Sigmoid colon (tissue), 4 donors: Measurements from ENCODE around the gene KCNJ6.

Experiments used
- EP300 ChIP-seq, 4 donors: sonication (generic); formaldehyde crosslinking; IDR thresholded peaks; one replicate each; pipeline ENCODE4 v1.6.1; 2017; ENCODE audit warnings: antibody characterized with exemption in 4 of 4
- POLR2A ChIP-seq, 2 donors: fragments of 450-650 bp; IDR thresholded peaks; one replicate each; pipeline ENCODE4 v1.6.1; 2016; ENCODE audit warnings: antibody characterized with exemption in 2 of 2, mild to moderate bottlenecking in 2 of 2, moderate library complexity in 2 of 2
- POLR2AphosphoS5 ChIP-seq, 4 donors: sonication (generic); formaldehyde crosslinking; IDR thresholded peaks; one replicate each; pipeline ENCODE4 v1.6.1; 2017; ENCODE audit warnings: antibody characterized with exemption in 4 of 4

GRCh38 chr21:37866027-37866426 is 50.2 kb downstream of the KCNJ6 start:
- TF ChIP-seq POLR2A (IDR thresholded peaks at IDR 0.05) (no peak), POLR2AphosphoS5 (IDR thresholded peaks at IDR 0.05) (no peak), EP300 (IDR thresholded peaks at IDR 0.05) (no peak)
